GM18520 (cell line): Measurements from ENCODE around the gene NMUR2.
A peak's percentile ranks its signal among the peaks of the same experiment; 100 is the strongest.

ENCODE experiments used
- ATAC-seq: cut with Tn5 transposase; IDR thresholded peaks from one replicate; pipeline ENCODE4 v1.9.1; 2021; ENCODE audit not compliant: unreplicated experiment

Gene NMUR2

GRCh38 chr5:152405145-152405544 lies at the start of gene NMUR2:
TSS of gene NMUR2 (minus strand) at chr5:152405279. CDS start at chr5:152405113, 166 bp downstream.
- ATAC-seq: no peak

- ATAC-seq: no peak
Measured at GRCh38 chr5:152443935-152444334, 38.9 kb upstream of the NMUR2 start.

- no peak for ATAC-seq
Measured at GRCh38 chr5:152439791-152440190, 34.7 kb upstream of the NMUR2 start.

GRCh38 chr5:152437866-152438265 lies 32.8 kb upstream of the NMUR2 start:
- ATAC-seq: no peak

GRCh38 chr5:152427721-152428120 lies 22.6 kb upstream of the NMUR2 start:
- no peak for ATAC-seq

- ATAC-seq: no peak
Measured at GRCh38 chr5:152425083-152425482, 20.0 kb upstream of the NMUR2 start.

GRCh38 chr5:152424501-152424900 lies 19.4 kb upstream of the NMUR2 start:
- ATAC-seq: no peak

- ATAC-seq: no peak
Measured at GRCh38 chr5:152422081-152422480, 17.0 kb upstream of the NMUR2 start.

GRCh38 chr5:152412129-152412528 lies 7.0 kb upstream of the NMUR2 start:
- ATAC-seq: no peak

GRCh38 chr5:152406082-152406481 lies 1.0 kb upstream of the NMUR2 start:
- no peak for ATAC-seq

- no peak for ATAC-seq
Measured at GRCh38 chr5:152404494-152404893, 585 bp downstream of the NMUR2 start.

- ATAC-seq: no peak
Measured at GRCh38 chr5:152403046-152403445, 2.0 kb downstream of the NMUR2 start.

GRCh38 chr5:152400846-152401245 lies 4.2 kb downstream of the NMUR2 start:
- ATAC-seq: no peak

- ATAC-seq: peak; percentile 83
Measured at GRCh38 chr5:152397581-152397980, 7.5 kb downstream of the NMUR2 start.

GRCh38 chr5:152393441-152393840 lies 11.6 kb downstream of the NMUR2 start:
- ATAC-seq: no peak

- no peak for ATAC-seq
Measured at GRCh38 chr5:152389208-152389849, 15.8 kb downstream of the NMUR2 start.

GRCh38 chr5:152388610-152389009 lies 16.5 kb downstream of the NMUR2 start:
- no peak for ATAC-seq

GRCh38 chr5:152380415-152381123 lies 24.5 kb downstream of the NMUR2 start:
- no peak for ATAC-seq

- no peak for ATAC-seq
Measured at GRCh38 chr5:152379331-152379730, 25.7 kb downstream of the NMUR2 start.

- no peak for ATAC-seq
Measured at GRCh38 chr5:152378730-152379129, 26.3 kb downstream of the NMUR2 start.

- no peak for ATAC-seq
Measured at GRCh38 chr5:152376886-152377285, 28.2 kb downstream of the NMUR2 start.

- no peak for ATAC-seq
Measured at GRCh38 chr5:152374711-152375275, 30.3 kb downstream of the NMUR2 start.
